SK-N-SH treated with all-trans-retinoic acid at 6 μM for 48 hours (cell line): ENCODE data around the gene SYNJ2.

Experiments
- ARNTL ChIP-seq: fragments of 450-650 bp; formaldehyde crosslinking; IDR thresholded peaks from 2 replicates; pipeline ENCODE4 v1.5.0; 2020; ENCODE audit warnings: low read depth, mild to moderate bottlenecking, moderate library complexity, borderline replicate concordance
- ZC3H10 ChIP-seq: fragments of 250-450 bp; sonication (Bioruptor Pico); IDR thresholded peaks from 2 replicates; pipeline ENCODE4 v1.5.1; 2021; ENCODE audit warnings: mild to moderate bottlenecking, moderate library complexity
- ZFP3 ChIP-seq: fragments of 250-450 bp; sonication (Bioruptor Pico); IDR thresholded peaks from 2 replicates; pipeline ENCODE4 v1.5.0; 2020; ENCODE audit warnings: mild to moderate bottlenecking, moderate library complexity
- ZFP30 ChIP-seq: fragments of 450-650 bp; formaldehyde crosslinking; IDR thresholded peaks from 2 replicates; pipeline ENCODE4 v1.5.0; 2022; ENCODE audit warnings: mild to moderate bottlenecking, moderate library complexity
- ZNF70 ChIP-seq: fragments of 450-650 bp; formaldehyde crosslinking; IDR thresholded peaks from 2 replicates; pipeline ENCODE4 v1.5.0; 2020; ENCODE audit warnings: mild to moderate bottlenecking, moderate library complexity
- TF ChIP-seq, protein P1 (sequence below): fragments of 250-450 bp; sonication (Bioruptor Pico); IDR thresholded peaks from 2 replicates; pipeline ENCODE4 v1.8.0; 2021; ENCODE audit warnings: low read depth, mild to moderate bottlenecking, moderate library complexity, borderline replicate concordance
- TF ChIP-seq, protein P2 (sequence below): fragments of 250-450 bp; sonication (Bioruptor Pico); IDR thresholded peaks from 2 replicates; pipeline ENCODE4 v1.8.0; 2020; ENCODE audit warnings: mild to moderate bottlenecking, moderate library complexity, borderline replicate concordance
- TF ChIP-seq, protein P3 (sequence below): fragments of 250-450 bp; sonication (Bioruptor Pico); IDR thresholded peaks from 2 replicates; pipeline ENCODE4 v1.5.1; 2020; ENCODE audit warnings: low read depth, mild to moderate bottlenecking, moderate library complexity

DNA sequence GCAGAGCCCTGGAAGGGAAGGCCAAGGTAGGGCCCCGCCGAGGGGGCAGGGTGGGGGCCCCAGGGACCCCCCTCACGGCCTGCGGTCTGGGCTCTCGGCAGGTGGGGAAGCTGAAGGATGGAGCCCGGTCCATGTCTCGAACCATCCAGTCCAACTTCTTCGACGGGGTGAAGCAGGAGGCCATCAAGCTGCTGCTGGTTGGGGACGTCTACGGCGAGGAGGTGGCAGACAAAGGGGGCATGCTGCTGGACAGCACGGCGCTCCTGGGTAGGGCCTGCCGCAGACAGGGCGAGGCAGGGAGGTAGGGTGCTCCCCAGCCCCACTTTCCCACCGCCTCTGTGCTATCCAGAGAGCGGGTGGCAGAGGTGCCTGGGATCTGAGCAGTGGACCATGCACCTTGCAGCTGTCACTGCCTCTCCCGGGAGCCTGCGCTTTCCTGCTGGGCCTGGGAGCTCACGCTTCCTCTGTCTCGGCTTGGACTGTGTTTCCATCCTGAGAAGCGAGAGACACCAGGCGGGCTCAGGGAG lies 83.1 kb downstream of the SYNJ2 start:
- no peak for TF ChIP-seq ARNTL (CRISPR knock-in tag)
- TF ChIP-seq ZC3H10 (CRISPR knock-in tag) = no peak
- TF ChIP-seq, protein P1, sequence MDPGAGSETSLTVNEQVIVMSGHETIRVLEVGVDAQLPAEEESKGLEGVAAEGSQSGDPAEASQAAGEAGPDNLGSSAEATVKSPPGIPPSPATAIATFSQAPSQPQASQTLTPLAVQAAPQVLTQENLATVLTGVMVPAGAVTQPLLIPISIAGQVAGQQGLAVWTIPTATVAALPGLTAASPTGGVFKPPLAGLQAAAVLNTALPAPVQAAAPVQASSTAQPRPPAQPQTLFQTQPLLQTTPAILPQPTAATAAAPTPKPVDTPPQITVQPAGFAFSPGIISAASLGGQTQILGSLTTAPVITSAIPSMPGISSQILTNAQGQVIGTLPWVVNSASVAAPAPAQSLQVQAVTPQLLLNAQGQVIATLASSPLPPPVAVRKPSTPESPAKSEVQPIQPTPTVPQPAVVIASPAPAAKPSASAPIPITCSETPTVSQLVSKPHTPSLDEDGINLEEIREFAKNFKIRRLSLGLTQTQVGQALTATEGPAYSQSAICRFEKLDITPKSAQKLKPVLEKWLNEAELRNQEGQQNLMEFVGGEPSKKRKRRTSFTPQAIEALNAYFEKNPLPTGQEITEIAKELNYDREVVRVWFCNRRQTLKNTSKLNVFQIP = no peak
- TF ChIP-seq, protein P2, sequence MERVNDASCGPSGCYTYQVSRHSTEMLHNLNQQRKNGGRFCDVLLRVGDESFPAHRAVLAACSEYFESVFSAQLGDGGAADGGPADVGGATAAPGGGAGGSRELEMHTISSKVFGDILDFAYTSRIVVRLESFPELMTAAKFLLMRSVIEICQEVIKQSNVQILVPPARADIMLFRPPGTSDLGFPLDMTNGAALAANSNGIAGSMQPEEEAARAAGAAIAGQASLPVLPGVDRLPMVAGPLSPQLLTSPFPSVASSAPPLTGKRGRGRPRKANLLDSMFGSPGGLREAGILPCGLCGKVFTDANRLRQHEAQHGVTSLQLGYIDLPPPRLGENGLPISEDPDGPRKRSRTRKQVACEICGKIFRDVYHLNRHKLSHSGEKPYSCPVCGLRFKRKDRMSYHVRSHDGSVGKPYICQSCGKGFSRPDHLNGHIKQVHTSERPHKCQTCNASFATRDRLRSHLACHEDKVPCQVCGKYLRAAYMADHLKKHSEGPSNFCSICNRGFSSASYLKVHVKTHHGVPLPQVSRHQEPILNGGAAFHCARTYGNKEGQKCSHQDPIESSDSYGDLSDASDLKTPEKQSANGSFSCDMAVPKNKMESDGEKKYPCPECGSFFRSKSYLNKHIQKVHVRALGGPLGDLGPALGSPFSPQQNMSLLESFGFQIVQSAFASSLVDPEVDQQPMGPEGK (CRISPR knock-in tag) = no peak
- TF ChIP-seq, protein P3, sequence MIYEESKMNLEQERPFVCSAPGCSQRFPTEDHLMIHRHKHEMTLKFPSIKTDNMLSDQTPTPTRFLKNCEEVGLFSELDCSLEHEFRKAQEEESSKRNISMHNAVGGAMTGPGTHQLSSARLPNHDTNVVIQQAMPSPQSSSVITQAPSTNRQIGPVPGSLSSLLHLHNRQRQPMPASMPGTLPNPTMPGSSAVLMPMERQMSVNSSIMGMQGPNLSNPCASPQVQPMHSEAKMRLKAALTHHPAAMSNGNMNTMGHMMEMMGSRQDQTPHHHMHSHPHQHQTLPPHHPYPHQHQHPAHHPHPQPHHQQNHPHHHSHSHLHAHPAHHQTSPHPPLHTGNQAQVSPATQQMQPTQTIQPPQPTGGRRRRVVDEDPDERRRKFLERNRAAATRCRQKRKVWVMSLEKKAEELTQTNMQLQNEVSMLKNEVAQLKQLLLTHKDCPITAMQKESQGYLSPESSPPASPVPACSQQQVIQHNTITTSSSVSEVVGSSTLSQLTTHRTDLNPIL = no peak
- TF ChIP-seq ZFP30 (CRISPR knock-in tag) = no peak
- TF ChIP-seq ZNF70 (CRISPR knock-in tag) = no peak
- no peak for TF ChIP-seq ZFP3
